Muscle layer of colon (tissue), 2 donors: ENCODE measurements around the gene NPDC1.

Source experiments
- H3K27ac ChIP-seq: one replicate; pipeline ENCODE4 v1.7.0; 2013; ENCODE audit warnings: low read depth, mild to moderate bottlenecking, low read length, moderate library complexity
- H3K27me3 ChIP-seq, 2 donors: one replicate each; pipeline ENCODE4 v1.7.0; 2013; ENCODE audit warnings: low read length in 2 of 2, mild to moderate bottlenecking in 2 of 2; ENCODE audit not compliant: insufficient read depth in 2 of 2, control insufficient read depth in 1 of 2
- H3K36me3 ChIP-seq: one replicate; pipeline ENCODE4 v1.7.0; 2013; ENCODE audit warnings: mild to moderate bottlenecking, low read length; ENCODE audit not compliant: insufficient read depth
- H3K4me1 ChIP-seq: one replicate; pipeline ENCODE4 v1.7.0; 2013; ENCODE audit warnings: mild to moderate bottlenecking, low read length; ENCODE audit not compliant: insufficient read depth
- H3K4me3 ChIP-seq, 2 donors: one replicate each; pipeline ENCODE4 v1.7.0; 2013; ENCODE audit warnings: low read length in 2 of 2, low read depth in 1 of 2, mild to moderate bottlenecking in 1 of 2, moderate library complexity in 1 of 2
- H3K9ac ChIP-seq: one replicate; pipeline ENCODE4 v1.7.0; 2013; ENCODE audit warnings: low read length
- H3K9me3 ChIP-seq: one replicate; pipeline ENCODE4 v1.7.0; 2013; ENCODE audit warnings: mild to moderate bottlenecking, low read length
- donor health status: abdominal sarcoma.
- donor health status: Adenocarcinoma of cecum.

NPDC1 gene

DNA sequence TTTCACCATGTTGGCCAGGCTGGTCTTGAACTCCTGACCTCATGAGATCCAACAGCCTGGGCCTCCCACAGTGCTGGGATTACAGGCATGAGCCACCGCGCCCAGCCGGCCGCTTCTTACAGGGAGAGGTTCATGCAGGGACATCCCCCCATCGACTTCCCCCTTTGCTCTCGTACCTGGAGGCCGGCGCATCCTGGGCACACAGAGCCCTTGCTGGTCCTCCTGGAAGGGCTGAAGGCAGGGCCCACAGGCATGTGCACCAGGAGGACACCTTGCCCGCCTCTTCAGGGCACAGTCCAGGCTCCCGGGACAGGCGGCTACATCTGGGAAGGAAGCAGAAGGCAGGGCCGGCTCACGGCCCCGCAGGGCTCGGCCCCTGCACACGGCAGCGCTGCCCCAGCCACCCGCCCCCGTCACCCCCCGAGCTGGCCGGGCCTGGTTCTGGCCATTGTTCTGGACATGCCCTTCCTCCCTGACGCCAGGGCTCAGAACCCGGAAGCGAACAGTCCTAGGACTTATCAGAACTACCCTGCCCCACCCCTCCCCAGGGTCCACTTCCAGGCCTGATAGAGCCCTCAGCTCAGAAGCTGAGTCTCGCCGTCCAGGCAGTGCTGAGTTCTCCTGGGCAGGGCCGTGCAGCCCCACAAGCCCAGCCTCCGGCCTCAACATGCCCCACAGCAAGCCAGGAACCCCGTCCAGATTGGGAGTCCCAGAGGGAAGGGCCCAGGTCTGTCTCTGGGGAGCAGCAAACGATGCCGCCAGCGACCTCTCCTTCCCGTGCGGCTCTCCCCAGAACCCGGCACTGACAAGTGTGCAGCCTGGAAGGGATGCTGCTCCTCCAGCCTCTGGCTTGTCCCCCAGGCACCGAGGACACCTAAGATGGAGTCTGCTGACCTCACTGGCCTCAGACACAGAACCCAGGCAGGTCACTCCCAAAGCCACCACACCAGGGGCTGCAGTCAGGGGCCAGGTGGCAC is 2.9 kb downstream of the NPDC1 start:
- peaks cover 10% of the 10 kb centered on the region for H3K4me1 ChIP-seq
- peaks cover 0 to 13% of the 10 kb centered on the region in 2 donors for H3K27me3 ChIP-seq
- peaks cover 9% of the 10 kb centered on the region for H3K36me3 ChIP-seq
- no peak overlapping the region for H3K9ac ChIP-seq
- no peak overlapping the region for H3K27ac ChIP-seq
- no peaks in the 10 kb centered on the region for H3K9me3 ChIP-seq
- H3K4me3 ChIP-seq: no peak overlapping the region

DNA sequence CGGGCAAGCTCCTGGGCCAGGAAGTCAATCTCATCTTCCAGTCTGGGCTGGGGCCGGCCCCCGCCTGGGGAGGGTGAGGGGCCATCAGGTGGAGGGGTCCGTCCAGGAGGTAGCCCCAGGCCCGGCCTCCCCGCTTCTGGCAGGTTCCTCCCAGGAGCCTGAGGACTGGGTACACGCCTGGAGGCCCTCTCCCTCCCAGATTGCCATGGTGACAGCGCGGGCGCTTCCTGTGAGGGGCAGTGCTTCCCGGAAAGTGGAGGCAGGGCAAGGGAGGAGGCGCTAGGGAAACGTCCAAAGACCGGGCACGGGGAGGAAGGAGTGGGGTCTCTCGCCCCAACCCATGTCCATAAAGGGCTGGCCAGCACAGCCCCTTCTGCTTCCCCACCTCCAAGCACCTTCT is 4.9 kb downstream of the NPDC1 start:
- H3K27me3 ChIP-seq: no peaks in the 10 kb centered on the region
- peaks cover 9% of the 10 kb centered on the region for H3K36me3 ChIP-seq
- no peak overlapping the region for H3K4me3 ChIP-seq
- no peak overlapping the region for H3K27ac ChIP-seq
- no peaks in the 10 kb centered on the region for H3K9me3 ChIP-seq
- H3K9ac ChIP-seq: no peak overlapping the region
- H3K4me1 ChIP-seq: peaks cover 10% of the 10 kb centered on the region

DNA sequence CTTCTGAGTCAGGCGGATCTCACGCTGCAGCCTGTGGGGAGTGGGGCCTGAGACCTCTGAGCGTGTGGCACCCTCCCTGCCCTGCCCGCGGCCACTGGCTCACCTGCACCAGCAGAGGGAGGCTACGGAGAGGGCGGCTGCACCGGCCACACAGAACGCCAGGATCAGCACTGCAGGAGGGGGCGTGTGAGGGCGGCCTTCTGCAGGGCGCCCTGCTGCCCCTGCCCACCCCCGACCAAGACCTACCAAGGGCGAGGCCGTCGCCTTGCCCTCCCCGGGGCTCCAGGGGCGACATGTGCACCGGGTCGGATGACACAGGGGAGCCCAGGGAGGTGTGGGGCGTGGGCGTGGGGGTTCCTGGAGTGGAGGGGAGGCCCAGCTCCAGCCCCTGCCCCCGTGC is 5.4 kb downstream of the NPDC1 start:
- H3K27ac ChIP-seq: no peak overlapping the region

DNA sequence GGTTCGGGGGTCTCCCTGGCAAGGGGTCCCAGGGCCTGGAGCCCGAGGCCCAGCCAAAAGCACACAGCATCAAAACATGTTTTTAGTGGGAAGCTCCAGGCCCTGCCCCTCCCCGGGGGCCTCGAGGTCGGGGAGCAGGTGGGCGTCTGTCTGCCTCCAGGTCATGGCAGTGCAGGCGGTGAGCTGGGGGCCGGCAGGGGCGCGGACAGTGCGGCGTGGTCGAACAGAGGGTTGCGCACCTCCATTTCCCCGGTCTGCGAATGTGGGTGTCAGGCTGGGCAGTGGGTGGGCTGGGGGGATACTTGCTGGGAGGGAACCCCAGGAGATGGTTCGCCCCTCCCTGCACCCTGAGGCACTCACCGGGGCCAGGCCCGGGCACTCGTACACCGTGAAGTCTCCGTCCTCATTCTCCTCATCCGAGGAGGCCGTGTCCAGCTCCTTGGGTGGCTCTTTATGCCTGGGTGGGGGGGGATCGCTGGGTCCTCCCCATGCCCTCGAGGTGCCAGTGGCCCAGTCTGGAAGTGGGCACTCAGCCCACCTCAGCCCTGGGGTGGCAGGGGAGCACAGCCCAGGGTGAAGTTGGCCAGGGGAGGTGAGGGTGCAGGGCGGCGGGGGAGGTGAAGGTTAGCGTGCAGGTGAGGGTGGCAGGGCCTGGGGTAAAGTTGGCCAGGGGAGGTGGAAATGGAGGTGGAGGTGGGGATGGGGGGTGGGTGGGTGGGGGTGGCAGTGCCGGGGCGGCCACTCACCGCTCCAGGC is 6.2 kb downstream of the NPDC1 start:
- Histone ChIP-seq H3K27me3 (peaks cover 3% of the 10 kb centered on the region in 2 donors), H3K36me3 (peaks cover 9% of the 10 kb centered on the region), H3K27ac (no peak overlapping the region)

More for the DNA sequence above, 5.4 kb downstream of the NPDC1 start:
- Histone ChIP-seq H3K9me3 (no peaks in the 10 kb centered on the region), H3K36me3 (peaks cover 9% of the 10 kb centered on the region), H3K4me3 (no peak overlapping the region), H3K9ac (no peak overlapping the region), H3K4me1 (peaks cover 10% of the 10 kb centered on the region), H3K27me3 (peaks cover 0 to 3% of the 10 kb centered on the region in 2 donors)

DNA sequence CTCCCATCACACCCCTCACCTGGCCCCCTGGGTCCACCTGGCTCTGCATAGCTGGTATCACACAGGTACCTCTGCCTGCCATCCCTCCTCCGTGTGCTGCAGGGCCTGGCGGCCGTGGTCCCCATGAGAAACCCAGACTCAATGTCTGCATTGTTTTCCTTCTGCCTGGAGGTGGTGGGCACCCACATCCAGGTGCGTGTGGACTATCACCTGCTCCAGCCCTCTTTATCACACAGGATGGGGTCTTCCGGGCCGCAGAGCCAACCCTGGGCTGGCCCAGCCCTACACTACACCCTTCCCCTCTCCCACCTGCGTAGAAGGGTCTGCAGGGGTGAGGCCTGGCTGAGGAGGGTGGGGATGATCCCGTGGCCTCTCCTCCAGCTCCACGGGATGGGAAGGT is 7.1 kb downstream of the NPDC1 start:
- no peak overlapping the region for H3K9ac ChIP-seq
- H3K27ac ChIP-seq: no peak overlapping the region
- peaks cover 3 to 7% of the 10 kb centered on the region in 2 donors for H3K27me3 ChIP-seq
- H3K9me3 ChIP-seq: no peaks in the 10 kb centered on the region
- H3K36me3 ChIP-seq: peaks cover 9% of the 10 kb centered on the region
- no peaks in the 10 kb centered on the region for H3K4me1 ChIP-seq
- no peak overlapping the region for H3K4me3 ChIP-seq

More for the DNA sequence above, 6.2 kb downstream of the NPDC1 start:
- no peak overlapping the region for H3K9ac ChIP-seq
- no peak overlapping the region for H3K4me3 ChIP-seq
- H3K4me1 ChIP-seq: peaks cover 6% of the 10 kb centered on the region
- H3K9me3 ChIP-seq: no peaks in the 10 kb centered on the region

DNA sequence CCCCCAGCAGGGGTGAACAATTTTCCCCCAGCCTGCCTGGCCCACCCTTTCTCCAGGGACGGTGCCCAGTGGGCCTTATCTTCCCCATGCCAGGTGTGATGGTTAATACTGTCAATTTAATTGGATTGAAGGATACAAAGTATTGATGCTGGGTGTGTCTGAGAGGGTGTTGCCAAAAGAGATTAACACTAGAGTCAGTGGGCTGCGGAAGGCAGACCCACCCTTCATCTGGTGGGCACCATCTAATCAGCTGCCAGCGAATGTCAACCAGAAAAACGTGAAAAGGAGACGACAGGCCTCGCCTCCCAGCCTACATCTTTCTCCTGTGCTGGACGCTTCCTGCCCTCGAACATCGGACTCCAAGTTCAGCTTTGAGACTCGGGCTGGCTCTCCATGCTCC is 8.5 kb downstream of the NPDC1 start:
- Histone ChIP-seq H3K36me3 (peaks cover 9% of the 10 kb centered on the region), H3K9ac (no peak overlapping the region), H3K27me3 (peaks cover 3 to 7% of the 10 kb centered on the region in 2 donors), H3K4me1 (no peaks in the 10 kb centered on the region), H3K9me3 (no peaks in the 10 kb centered on the region), H3K27ac (no peak overlapping the region), H3K4me3 (no peak overlapping the region)

DNA sequence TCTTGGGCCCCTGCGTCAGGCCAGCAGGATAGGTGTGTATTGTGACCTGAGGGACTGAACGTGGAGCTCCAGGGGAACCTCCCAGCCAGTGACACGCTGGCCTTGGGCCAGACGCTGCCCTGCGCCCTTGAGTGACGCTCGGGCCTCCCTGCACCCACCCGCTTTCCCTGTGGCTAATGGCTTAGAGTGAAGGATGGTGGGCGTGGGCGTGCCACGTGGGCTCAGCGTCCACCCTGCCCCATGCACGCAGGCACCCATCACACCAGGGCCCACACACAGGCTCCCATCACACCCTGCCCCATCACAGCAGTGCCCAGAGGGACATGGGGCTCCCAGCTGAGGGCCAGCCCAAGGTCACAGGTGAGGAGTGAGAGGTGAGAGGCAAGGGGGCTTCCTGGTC is 8.9 kb downstream of the NPDC1 start:
- Histone ChIP-seq H3K9me3 (no peaks in the 10 kb centered on the region), H3K27me3 (peaks cover 3 to 7% of the 10 kb centered on the region in 2 donors), H3K9ac (no peak overlapping the region), H3K4me3 (no peak overlapping the region), H3K4me1 (no peaks in the 10 kb centered on the region), H3K36me3 (peaks cover 9% of the 10 kb centered on the region), H3K27ac (no peak overlapping the region)

DNA sequence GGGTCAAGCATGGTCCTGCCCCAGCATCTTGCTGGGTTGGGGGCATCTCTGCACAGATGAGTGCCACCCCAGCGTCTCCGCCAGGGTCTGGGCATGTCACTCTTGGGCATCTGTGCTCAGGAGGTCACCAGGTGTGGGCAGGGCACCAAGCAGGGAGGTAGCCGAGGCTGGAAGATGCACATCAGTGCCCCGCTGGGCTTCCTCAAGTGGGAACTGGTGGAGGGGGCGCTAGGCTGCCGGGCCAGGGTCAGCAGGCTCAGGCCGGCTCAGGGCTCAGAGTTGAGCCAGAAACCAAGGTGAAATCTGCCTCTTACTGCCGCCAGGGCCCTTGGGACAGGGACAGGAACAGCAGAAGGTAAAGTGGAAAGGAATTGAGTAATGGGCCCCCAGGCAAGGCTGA is 10.0 kb downstream of the NPDC1 start:
- Histone ChIP-seq H3K27me3 (peaks cover 3 to 7% of the 10 kb centered on the region in 2 donors), H3K9me3 (no peaks in the 10 kb centered on the region), H3K36me3 (peaks cover 9% of the 10 kb centered on the region), H3K4me3 (no peak overlapping the region), H3K4me1 (no peaks in the 10 kb centered on the region), H3K9ac (no peak overlapping the region), H3K27ac (no peak overlapping the region)

DNA sequence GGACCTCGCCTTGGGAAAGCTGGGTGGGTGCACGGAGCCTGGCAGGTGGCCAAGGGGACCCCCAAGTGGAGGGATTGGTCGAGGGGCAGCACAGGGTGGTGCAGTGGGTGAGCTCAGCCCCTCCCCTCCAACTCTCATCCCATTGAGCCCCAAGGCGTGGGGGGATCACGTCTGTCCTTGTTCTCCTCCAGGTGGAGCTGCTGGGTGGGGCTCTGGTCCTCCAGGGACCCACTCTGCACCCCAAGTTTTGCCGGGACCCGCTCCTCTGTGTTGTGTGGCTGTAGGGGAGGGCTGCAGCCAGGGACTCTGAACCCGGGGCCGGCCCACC is 10.5 kb downstream of the NPDC1 start:
- Histone ChIP-seq H3K4me1 (no peaks in the 10 kb centered on the region), H3K9me3 (no peaks in the 10 kb centered on the region), H3K27ac (no peak overlapping the region), H3K36me3 (peaks cover 9% of the 10 kb centered on the region), H3K27me3 (peaks cover 3 to 7% of the 10 kb centered on the region in 2 donors), H3K4me3 (no peak overlapping the region), H3K9ac (no peak overlapping the region)

DNA sequence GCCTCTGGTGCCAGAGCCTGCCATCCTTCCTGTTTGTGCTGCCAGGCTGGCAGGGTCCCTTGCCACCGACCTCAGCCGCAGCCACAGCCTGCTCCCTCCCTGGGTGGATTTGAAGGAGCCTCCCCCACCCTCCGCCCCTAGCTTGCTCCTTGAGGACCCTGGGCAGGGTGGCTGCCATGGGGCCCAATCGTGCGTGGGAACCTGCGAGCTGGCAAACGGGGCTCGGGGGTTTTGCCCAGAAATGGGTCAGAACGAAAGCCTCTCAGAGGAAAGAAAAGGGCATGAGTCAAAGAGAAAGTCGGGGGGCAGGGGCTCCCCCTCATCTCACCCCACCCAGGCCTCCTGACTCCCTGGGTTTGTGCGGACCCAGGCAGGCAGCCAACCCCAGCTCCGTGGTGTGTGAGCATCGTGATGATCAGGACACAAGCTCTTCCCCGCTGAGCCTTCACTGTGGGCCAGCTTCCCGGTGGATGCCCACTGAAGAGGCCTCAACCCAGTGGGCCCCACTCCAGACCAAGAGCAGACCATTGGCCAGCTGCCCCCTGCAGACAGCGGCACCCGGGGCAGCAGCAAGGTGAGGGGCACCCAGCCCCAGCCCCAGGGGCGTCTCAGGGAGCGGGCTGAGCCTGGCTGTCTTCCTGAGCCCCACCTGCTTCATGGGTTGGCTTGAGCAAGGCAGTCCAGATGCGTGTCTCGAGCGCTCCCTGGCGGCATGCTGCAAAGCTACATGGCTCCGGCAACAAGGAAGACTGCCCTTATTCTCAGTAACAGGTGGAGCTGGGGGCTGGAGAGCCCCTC is 11.1 kb downstream of the NPDC1 start:
- Histone ChIP-seq H3K4me3 (no peak overlapping the region), H3K4me1 (no peaks in the 10 kb centered on the region), H3K9me3 (no peaks in the 10 kb centered on the region), H3K9ac (no peak overlapping the region), H3K36me3 (peaks cover 9% of the 10 kb centered on the region), H3K27ac (no peak overlapping the region), H3K27me3 (peaks cover 3 to 7% of the 10 kb centered on the region in 2 donors)
